ENCODE data around the gene CACHD1.

Gene CACHD1

GRCh38 chr1:64550946-64551605 is 81.1 kb downstream of the CACHD1 start:
- Histone ChIP-seq H3K4me3 (no peak overlapping the region), H3K4me1 (peaks cover 0 to 8% (median 4%) of the 10 kb centered on the region in 4 donors), H3K27ac (no peak overlapping the region), H3K36me3 (no peaks in the 10 kb centered on the region), H3K9me3 (no peaks in the 10 kb centered on the region), H3K27me3 (no peaks in the 10 kb centered on the region)
- no peak for TF ChIP-seq CTCF (IDR thresholded peaks at IDR 0.05)
- no peak for DNase-seq
- intact Hi-C loops (cut with DNase I; ENCODE audit: low total_unique reads), result no loop called here

DNA sequence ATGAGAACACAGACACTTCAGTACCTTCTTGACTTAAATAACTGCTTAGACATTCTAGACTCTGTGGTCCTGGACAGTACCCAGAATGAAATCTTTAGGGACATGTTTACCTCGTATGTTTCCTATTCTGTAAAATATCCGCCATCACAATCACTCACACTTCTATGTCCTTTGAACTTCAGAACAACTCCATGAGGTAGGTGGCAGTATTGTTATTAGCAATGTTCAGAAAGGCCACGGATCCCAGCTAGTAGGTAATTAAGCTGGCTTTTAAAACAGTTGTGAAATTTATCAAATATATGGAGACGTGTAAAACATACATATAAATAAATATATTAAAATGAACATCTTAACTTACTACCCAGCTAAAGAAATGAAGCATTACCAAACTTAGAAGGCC is 83.4 kb downstream of the CACHD1 start:
- intact Hi-C loops (cut with DNase I; ENCODE audit: low total_unique reads), result no loop called here
- no peak overlapping the region for H3K4me3 ChIP-seq

DNA sequence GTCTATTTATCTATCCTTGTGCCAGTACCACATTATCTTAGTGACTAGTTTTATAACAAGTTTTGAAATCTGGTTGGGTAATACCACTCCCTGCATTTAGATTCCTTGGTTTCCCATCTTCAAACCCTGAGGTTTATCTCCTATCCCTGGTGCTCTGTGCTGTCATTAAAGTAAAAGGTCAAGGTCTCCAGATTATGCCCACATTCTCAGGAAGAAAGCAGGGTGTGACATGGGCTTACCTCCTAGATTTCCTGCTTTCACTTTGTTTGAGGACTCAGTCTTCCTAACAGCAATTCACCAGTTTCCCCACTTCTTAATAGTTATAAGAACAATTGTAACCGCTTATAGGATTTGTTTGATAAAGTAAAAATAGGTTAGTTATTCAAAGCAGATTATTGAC is 86.0 kb downstream of the CACHD1 start:
- Histone ChIP-seq H3K9me3 (no peaks in the 10 kb centered on the region), H3K36me3 (peaks cover 0 to 19% (median 0%) of the 10 kb centered on the region in 3 donors), H3K4me3 (no peak overlapping the region), H3K4me1 (no peaks in the 10 kb centered on the region), H3K27ac (no peak overlapping the region), H3K27me3 (no peaks in the 10 kb centered on the region)
- no peak for TF ChIP-seq CTCF (IDR thresholded peaks at IDR 0.05)
- intact Hi-C loops (cut with DNase I; ENCODE audit: low total_unique reads), result no loop called here
- no peak for DNase-seq

More for the DNA sequence above, 83.4 kb downstream of the CACHD1 start:
- TF ChIP-seq CTCF (IDR thresholded peaks at IDR 0.05), result no peak
- DNase-seq, result no peak
- no peaks in the 10 kb centered on the region for H3K27me3 ChIP-seq
- H3K9me3 ChIP-seq, result no peaks in the 10 kb centered on the region
- H3K36me3 ChIP-seq, result peaks cover 0 to 5% (median 0%) of the 10 kb centered on the region in 3 donors
- H3K27ac ChIP-seq, result no peak overlapping the region
- no peaks in the 10 kb centered on the region for H3K4me1 ChIP-seq

DNA sequence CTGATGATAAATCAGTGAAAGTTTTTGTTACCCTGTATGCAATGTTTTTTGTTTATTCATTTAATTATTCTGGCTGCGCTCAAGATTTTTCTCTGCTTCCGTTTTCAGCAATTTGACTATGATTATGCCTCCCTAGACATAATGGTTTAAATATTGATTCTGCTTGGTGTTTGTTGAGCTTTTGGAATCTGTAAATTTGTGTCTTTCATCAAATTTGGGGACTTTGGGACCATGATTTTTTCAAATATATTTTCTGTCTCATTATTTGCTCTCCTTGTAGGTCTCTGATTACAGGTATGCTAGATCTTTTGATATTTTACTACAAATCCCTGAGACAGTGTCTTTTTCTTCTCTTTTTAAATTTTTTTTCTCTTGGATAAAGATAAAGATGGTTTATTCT is 92.1 kb downstream of the CACHD1 start:
- peaks cover 0 to 19% (median 4%) of the 10 kb centered on the region in 3 donors for H3K9me3 ChIP-seq
- TF ChIP-seq CTCF (IDR thresholded peaks at IDR 0.05), result no peak

DNA sequence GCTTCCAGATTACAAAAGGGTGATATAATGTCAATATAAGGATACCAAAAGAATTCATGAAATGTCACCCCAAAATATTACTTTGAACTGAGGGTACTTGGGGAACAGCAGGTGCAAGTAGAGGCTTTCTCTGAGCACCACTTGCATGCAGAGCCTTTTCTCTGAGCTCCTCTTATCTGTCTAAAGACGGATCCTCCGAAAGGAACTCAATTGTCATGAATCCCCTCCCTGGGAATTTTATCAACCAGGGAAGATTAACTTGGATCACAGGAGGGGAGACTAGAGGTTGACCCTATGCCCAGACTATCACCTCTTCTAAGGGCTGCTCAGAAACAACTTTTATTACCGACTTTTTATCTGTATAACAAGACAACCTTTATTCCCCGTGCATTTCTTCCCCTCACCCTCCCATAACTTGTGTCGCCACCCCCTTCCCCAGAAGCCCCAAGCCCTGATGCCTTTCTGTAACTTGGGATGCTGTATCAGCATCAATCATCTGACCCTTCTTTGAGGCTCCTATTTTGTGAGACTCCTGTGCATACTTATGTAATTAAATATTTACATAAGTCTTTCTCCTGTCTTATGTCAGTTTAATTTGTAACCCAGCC is 94.1 kb downstream of the CACHD1 start:
- peaks cover 5 to 6% (median 6%) of the 10 kb centered on the region in 3 donors for H3K36me3 ChIP-seq
- no peak for DNase-seq
- no peak for TF ChIP-seq CTCF (IDR thresholded peaks at IDR 0.05)
- no peak overlapping the region for H3K4me3 ChIP-seq
- H3K27ac ChIP-seq, result no peak overlapping the region
- no peaks in the 10 kb centered on the region for H3K27me3 ChIP-seq
- H3K9me3 ChIP-seq, result peaks cover 0 to 19% (median 4%) of the 10 kb centered on the region in 3 donors
- H3K4me1 ChIP-seq, result peaks cover 0 to 4% (median 0%) of the 10 kb centered on the region in 4 donors
- intact Hi-C loops (cut with DNase I; ENCODE audit: low total_unique reads), result no loop called here

More for the DNA sequence above, 92.1 kb downstream of the CACHD1 start:
- Histone ChIP-seq H3K4me1 (peaks cover 0 to 4% (median 0%) of the 10 kb centered on the region in 4 donors), H3K4me3 (no peak overlapping the region), H3K36me3 (peaks cover 5 to 19% (median 6%) of the 10 kb centered on the region in 3 donors), H3K27me3 (no peaks in the 10 kb centered on the region), H3K27ac (no peak overlapping the region)
- intact Hi-C loops (cut with DNase I; ENCODE audit: low total_unique reads), result no loop called here
- DNase-seq, result no peak
